ENCODE data around the gene PGF.

The PGF gene

DNA sequence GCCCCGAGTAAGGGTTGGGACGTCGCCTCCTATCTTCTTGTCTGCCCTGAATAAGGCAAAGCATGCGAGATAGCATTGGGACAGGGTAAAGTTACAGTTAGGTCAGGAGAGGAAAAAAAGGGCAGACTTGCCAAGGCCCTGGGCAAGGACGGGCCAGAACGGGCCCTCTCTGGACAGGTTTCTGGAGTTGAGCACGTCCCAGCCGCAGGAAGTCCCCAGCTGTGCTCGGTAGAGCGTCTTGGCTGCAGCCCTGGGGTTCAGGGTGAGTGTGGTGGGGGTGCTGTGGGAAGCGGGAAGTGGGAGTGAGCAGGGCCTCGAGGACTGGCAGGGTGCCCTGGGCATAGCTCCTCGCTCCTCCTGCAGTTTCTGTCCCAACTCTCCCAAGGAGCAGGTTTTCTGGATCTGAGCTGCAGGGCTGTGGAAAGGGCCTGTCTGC is 37.7 kb downstream of the PGF start:
- FAIRE-seq, result no peak
- DNase-seq (ENCODE audit: insufficient read length, low spot score), result no peak
- TF ChIP-seq POLR2AphosphoS5 (IDR thresholded peaks at IDR 0.05; ENCODE audit: low read depth, low read length), result no peak
- no peak for TF ChIP-seq POLR2A (IDR thresholded peaks at IDR 0.05; ENCODE audit: low read depth, low read length)
- TF ChIP-seq POU2F2 (IDR thresholded peaks at IDR 0.05; ENCODE audit: low read depth, low read length), result no peak
- TF ChIP-seq TAF1 (IDR thresholded peaks at IDR 0.05; ENCODE audit: low read depth, low read length), result no peak
- TF ChIP-seq SPI1 (IDR thresholded peaks at IDR 0.05; ENCODE audit: low read depth, low read length), result no peak
- TF ChIP-seq PAX5 (IDR thresholded peaks at IDR 0.05; ENCODE audit: insufficient read depth, low read length, severe bottlenecking), result no peak

DNA sequence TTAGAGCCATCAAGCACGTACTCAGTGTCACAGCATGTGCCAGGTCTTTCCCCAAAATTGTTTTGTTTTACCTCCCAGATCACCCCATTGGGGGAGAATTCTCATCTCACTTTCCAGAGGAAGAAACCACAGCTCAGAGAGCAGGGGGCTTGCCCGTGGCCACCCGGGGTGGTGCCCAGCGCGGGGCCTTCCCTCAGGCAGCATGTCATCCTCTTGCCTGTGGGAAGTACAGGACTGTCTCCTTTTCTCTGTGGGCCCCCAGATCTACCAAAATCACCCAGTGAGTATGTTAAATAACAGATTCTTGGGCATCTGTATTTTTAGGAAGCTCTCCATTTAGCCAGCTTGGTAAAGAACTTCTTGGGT is 38.2 kb downstream of the PGF start:
- DNase-seq (ENCODE audit: insufficient read length, low spot score), result no peak
- TF ChIP-seq SPI1 (IDR thresholded peaks at IDR 0.05; ENCODE audit: low read depth, low read length) (no peak), POU2F2 (IDR thresholded peaks at IDR 0.05; ENCODE audit: low read depth, low read length) (no peak), POLR2AphosphoS5 (IDR thresholded peaks at IDR 0.05; ENCODE audit: low read depth, low read length) (no peak), TAF1 (IDR thresholded peaks at IDR 0.05; ENCODE audit: low read depth, low read length) (no peak), POLR2A (IDR thresholded peaks at IDR 0.05; ENCODE audit: low read depth, low read length) (no peak)
- FAIRE-seq, result no peak

DNA sequence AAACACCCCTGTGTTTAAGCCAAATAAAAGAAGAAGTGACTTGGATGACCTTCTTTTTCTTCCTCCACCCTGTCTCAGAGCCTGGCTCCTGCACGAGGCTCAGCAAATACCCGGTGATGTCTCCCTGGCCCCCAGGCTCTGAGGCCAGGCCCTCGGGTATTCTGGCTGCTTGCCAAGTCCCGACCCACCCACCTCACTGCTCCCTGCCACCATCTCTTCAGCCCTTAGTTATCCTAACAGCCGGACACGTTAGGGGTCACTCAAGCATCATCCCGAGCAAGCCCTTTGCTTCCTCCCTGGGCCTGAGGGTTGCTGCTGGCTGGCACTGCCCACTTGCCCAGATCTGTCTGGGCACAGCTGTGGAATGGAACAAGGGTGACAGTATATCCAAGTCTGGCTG is 39.6 kb downstream of the PGF start:
- no peak for TF ChIP-seq PAX5 (IDR thresholded peaks at IDR 0.05; ENCODE audit: insufficient read depth, low read length, severe bottlenecking)
- TF ChIP-seq POU2F2 (IDR thresholded peaks at IDR 0.05; ENCODE audit: low read depth, low read length), result no peak
- TF ChIP-seq SPI1 (IDR thresholded peaks at IDR 0.05; ENCODE audit: low read depth, low read length), result no peak
- TF ChIP-seq POLR2A (IDR thresholded peaks at IDR 0.05; ENCODE audit: low read depth, low read length), result no peak
- TF ChIP-seq TAF1 (IDR thresholded peaks at IDR 0.05; ENCODE audit: low read depth, low read length), result no peak
- no peak for TF ChIP-seq POLR2AphosphoS5 (IDR thresholded peaks at IDR 0.05; ENCODE audit: low read depth, low read length)
- FAIRE-seq (no peak), DNase-seq (ENCODE audit: insufficient read length, low spot score) (no peak)

DNA sequence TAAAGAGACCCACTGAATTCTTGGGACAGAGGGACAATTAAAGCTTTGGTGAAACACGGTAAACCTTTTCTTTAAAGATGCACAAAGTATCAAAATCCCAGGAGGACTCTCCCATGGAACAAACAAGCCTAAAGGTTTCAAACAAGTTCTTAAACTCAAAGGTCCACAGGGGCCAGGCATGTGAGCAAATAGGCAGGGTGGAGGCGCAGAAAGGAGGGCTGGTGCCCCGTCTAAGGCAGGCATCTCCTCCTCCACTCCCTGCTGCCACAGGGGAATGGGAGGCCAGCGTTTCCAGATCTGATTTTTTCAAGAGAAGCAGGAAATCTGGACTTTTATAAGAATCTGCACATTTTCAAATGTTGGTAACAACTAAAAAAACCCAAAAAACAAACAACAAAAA is 40.0 kb downstream of the PGF start:
- DNase-seq (ENCODE audit: insufficient read length, low spot score) (no peak), FAIRE-seq (no peak)
- no peak for TF ChIP-seq POLR2AphosphoS5 (IDR thresholded peaks at IDR 0.05; ENCODE audit: low read depth, low read length)
- TF ChIP-seq PAX5 (IDR thresholded peaks at IDR 0.05; ENCODE audit: insufficient read depth, low read length, severe bottlenecking), result no peak
- no peak for TF ChIP-seq POU2F2 (IDR thresholded peaks at IDR 0.05; ENCODE audit: low read depth, low read length)
- TF ChIP-seq TAF1 (IDR thresholded peaks at IDR 0.05; ENCODE audit: low read depth, low read length), result no peak
- TF ChIP-seq POLR2A (IDR thresholded peaks at IDR 0.05; ENCODE audit: low read depth, low read length), result no peak
- no peak for TF ChIP-seq SPI1 (IDR thresholded peaks at IDR 0.05; ENCODE audit: low read depth, low read length)

DNA sequence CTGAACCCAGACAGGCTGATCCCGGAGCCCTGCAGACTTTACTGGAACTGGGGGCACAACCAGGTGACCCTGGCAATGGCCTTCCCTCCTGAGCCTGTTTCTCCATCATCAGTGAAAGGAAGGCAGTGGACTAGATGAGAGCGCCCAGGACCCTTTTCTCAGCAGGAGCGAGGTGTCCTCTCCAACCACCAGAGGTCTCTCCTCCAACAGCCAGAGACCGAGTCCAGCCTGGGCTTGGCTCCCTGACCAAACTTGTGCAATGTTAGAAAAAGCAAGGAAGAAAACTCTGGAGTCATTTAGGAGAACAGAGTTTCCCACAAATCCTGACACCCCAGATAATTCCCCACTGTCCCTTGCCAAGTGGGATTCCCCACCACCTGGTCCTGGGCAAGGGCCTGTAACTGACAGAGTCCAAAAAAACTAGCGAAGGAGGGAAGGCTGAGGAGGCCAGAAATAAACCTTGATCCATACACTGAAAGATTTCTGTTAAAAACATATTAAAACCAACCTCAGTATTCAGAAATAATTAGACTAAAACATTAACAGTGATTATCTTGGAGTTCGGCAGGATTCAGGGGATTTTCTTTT is 41.3 kb downstream of the PGF start:
- peak; percentile 81 for FAIRE-seq
- no peak for DNase-seq (ENCODE audit: insufficient read length, low spot score)
- no peak for TF ChIP-seq POLR2AphosphoS5 (IDR thresholded peaks at IDR 0.05; ENCODE audit: low read depth, low read length)
- no peak for TF ChIP-seq SPI1 (IDR thresholded peaks at IDR 0.05; ENCODE audit: low read depth, low read length)
- TF ChIP-seq POLR2A (IDR thresholded peaks at IDR 0.05; ENCODE audit: low read depth, low read length), result no peak
- no peak for TF ChIP-seq TAF1 (IDR thresholded peaks at IDR 0.05; ENCODE audit: low read depth, low read length)
- TF ChIP-seq POU2F2 (IDR thresholded peaks at IDR 0.05; ENCODE audit: low read depth, low read length), result no peak
- no peak for TF ChIP-seq PAX5 (IDR thresholded peaks at IDR 0.05; ENCODE audit: insufficient read depth, low read length, severe bottlenecking)

DNA sequence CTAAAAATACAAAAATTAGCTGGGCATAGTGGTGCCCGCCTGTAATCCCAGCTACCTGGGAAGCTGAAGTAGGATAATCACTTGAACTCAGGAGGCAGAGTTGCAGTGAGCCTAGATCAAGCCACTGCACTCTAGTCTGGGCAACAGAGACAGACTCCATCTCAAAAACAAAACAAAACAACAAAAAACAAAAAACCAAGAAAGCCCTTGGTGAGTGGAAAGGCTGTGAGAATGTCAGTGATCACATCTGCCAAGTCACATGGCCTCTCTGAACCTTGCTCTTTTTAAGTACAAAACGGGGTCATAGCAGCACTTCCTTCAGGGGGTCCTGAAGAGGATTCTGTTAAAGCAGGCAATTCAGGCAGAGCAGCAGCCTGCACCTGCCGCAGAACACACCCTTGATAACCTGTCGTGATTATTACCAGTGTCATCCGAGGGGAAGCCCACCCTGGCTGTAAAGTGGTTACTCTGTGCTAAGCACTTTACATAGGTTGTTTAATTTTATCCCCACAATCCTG is 41.9 kb downstream of the PGF start:
- no peak for DNase-seq (ENCODE audit: insufficient read length, low spot score)
- TF ChIP-seq POLR2AphosphoS5 (IDR thresholded peaks at IDR 0.05; ENCODE audit: low read depth, low read length) (no peak), TAF1 (IDR thresholded peaks at IDR 0.05; ENCODE audit: low read depth, low read length) (no peak), PAX5 (IDR thresholded peaks at IDR 0.05; ENCODE audit: insufficient read depth, low read length, severe bottlenecking) (no peak), POU2F2 (IDR thresholded peaks at IDR 0.05; ENCODE audit: low read depth, low read length) (no peak), SPI1 (IDR thresholded peaks at IDR 0.05; ENCODE audit: low read depth, low read length) (no peak), POLR2A (IDR thresholded peaks at IDR 0.05; ENCODE audit: low read depth, low read length) (no peak)
- FAIRE-seq, result no peak

DNA sequence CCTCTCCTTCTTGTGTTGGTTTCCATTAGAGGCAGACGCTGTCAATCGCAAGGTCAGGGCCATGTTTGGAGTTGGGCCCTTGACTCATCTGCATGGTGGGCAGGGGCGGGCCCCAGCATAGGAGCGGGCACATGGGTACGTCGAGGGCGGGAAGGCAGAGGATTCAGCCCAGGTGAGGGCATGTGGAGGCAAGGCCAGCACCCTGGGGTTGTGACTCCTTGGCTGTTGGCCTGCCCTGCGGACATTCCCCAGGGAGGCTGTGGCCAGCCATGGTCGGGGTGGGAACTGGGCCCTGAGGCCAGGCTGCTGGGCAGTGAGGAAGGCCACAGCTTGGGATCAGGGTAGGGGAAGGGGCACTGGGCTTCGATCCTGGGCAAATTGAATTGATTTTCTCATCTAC is 42.6 kb downstream of the PGF start:
- no peak for TF ChIP-seq POU2F2 (IDR thresholded peaks at IDR 0.05; ENCODE audit: low read depth, low read length)
- TF ChIP-seq POLR2A (IDR thresholded peaks at IDR 0.05; ENCODE audit: low read depth, low read length), result no peak
- TF ChIP-seq TAF1 (IDR thresholded peaks at IDR 0.05; ENCODE audit: low read depth, low read length), result no peak
- no peak for TF ChIP-seq PAX5 (IDR thresholded peaks at IDR 0.05; ENCODE audit: insufficient read depth, low read length, severe bottlenecking)
- TF ChIP-seq POLR2AphosphoS5 (IDR thresholded peaks at IDR 0.05; ENCODE audit: low read depth, low read length), result no peak
- no peak for TF ChIP-seq SPI1 (IDR thresholded peaks at IDR 0.05; ENCODE audit: low read depth, low read length)
- DNase-seq (ENCODE audit: insufficient read length, low spot score), result no peak
- FAIRE-seq, result no peak

DNA sequence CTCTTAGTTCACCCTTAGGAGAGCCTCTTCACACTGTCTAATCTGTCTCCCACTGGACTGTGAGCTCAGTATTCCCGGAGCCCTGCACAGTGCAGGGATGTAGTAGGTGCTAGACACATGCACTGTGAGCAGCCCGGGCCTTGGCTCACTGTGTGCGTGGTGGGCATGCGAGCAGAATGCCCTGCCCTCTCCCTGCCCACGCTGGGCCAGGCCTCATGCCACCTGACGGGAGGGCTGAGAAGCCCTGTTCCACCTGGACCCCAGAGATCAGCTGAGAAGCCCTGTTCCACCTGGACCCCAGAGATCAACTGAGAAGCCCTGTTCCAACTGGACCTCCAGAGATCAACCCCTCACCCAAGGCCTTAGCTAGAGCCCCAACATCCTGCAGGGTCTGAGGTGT is 43.3 kb downstream of the PGF start:
- DNase-seq (ENCODE audit: insufficient read length, low spot score), result no peak

DNA sequence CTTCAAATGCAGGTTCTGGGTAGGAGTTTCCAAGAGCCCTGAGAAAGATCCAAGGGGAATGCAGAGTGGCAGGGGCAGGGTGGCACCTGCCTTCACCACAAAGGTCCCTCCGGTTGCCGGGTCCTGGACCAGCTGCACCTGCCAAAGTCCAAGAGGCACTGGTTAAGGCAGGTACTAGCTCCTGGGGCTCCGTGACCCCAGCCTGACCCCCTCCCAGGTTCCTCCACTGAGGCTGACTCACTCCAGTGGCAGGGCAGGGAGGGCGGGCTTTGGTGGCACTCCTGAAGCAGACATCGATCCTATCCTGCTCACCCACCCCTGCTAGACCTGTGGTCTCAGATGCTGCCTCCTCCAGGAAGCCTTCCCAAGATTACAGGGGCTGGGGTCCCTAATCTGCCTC is 43.7 kb downstream of the PGF start:
- FAIRE-seq (no peak), DNase-seq (ENCODE audit: insufficient read length, low spot score) (no peak)
- no peak for TF ChIP-seq POLR2A (IDR thresholded peaks at IDR 0.05; ENCODE audit: low read depth, low read length)
- no peak for TF ChIP-seq POLR2AphosphoS5 (IDR thresholded peaks at IDR 0.05; ENCODE audit: low read depth, low read length)
- no peak for TF ChIP-seq SPI1 (IDR thresholded peaks at IDR 0.05; ENCODE audit: low read depth, low read length)
- no peak for TF ChIP-seq POU2F2 (IDR thresholded peaks at IDR 0.05; ENCODE audit: low read depth, low read length)
- TF ChIP-seq TAF1 (IDR thresholded peaks at IDR 0.05; ENCODE audit: low read depth, low read length), result no peak
- no peak for TF ChIP-seq PAX5 (IDR thresholded peaks at IDR 0.05; ENCODE audit: insufficient read depth, low read length, severe bottlenecking)

More for the DNA sequence above, 43.3 kb downstream of the PGF start:
- FAIRE-seq, result no peak
- TF ChIP-seq POLR2A (IDR thresholded peaks at IDR 0.05; ENCODE audit: low read depth, low read length) (no peak), POLR2AphosphoS5 (IDR thresholded peaks at IDR 0.05; ENCODE audit: low read depth, low read length) (no peak), TAF1 (IDR thresholded peaks at IDR 0.05; ENCODE audit: low read depth, low read length) (no peak), SPI1 (IDR thresholded peaks at IDR 0.05; ENCODE audit: low read depth, low read length) (no peak), PAX5 (IDR thresholded peaks at IDR 0.05; ENCODE audit: insufficient read depth, low read length, severe bottlenecking) (no peak), POU2F2 (IDR thresholded peaks at IDR 0.05; ENCODE audit: low read depth, low read length) (no peak)
